ENCODE data around the gene RELN. TPM values are rescaled to one million over a fixed set of nuclear protein-coding genes. Genes with fewer than 3 reads are reported as not detected.

The RELN gene
- total RNA-seq, 4 donors from 2014 or later, result 16.0 to 52.3 (median 23.6) TPM

DNA sequence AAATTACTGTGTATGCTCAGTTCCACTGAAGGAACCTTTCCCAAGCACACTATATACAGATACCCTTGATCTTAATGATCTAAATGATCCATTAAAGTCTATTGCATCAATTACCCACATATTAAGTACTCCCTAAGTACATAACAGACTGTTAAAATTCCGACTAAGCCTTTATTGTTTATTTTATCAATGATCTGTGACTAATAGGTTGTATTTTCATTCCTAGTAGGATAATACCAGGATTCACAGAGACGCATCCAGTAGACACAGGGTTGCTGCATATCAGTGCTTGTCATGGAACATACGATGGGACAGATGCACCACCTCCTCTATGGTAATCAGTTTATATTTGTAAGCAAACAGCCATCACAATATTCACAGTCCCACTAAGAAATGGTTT, 383.8 kb downstream of the RELN start:
- H3K4me1 ChIP-seq, result no peaks in the 10 kb centered on the region
- no peaks in the 10 kb centered on the region for H3K36me3 ChIP-seq
- WGBS, 2 donors, result 43 to 52% methylated on average over 3 of the region's 3 CpGs
- no peak overlapping the region for H3K27ac ChIP-seq
- H3K4me3 ChIP-seq (replicated peaks in 1 of 3), result no peak overlapping the region
- intact Hi-C loops (cut with DNase I), result no loop called here
- DNase-seq, result no peak
- no peaks in the 10 kb centered on the region for H3K9me3 ChIP-seq
- TF ChIP-seq POLR2A (IDR thresholded peaks at IDR 0.05), result no peak
- no peak for TF ChIP-seq CTCF (IDR thresholded peaks at IDR 0.05)
- no peaks in the 10 kb centered on the region for H3K27me3 ChIP-seq

- no peaks in the 10 kb centered on the region for H3K36me3 ChIP-seq
- no peak for DNase-seq
- H3K27ac ChIP-seq, result no peak overlapping the region
- H3K4me3 ChIP-seq (replicated peaks in 1 of 3), result no peak overlapping the region
- TF ChIP-seq POLR2A (IDR thresholded peaks at IDR 0.05) (no peak), CTCF (IDR thresholded peaks at IDR 0.05) (no peak)
- intact Hi-C loops (cut with DNase I), result no loop called here
- H3K4me1 ChIP-seq, result no peaks in the 10 kb centered on the region
- 69 to 77% methylated on average over 2 of the region's 2 CpGs for WGBS, 2 donors
- H3K27me3 ChIP-seq, result no peaks in the 10 kb centered on the region
- no peaks in the 10 kb centered on the region for H3K9me3 ChIP-seq
These were observed 391.0 kb downstream of the RELN start for GRCh38 chr7:103598326-103598905.

DNA sequence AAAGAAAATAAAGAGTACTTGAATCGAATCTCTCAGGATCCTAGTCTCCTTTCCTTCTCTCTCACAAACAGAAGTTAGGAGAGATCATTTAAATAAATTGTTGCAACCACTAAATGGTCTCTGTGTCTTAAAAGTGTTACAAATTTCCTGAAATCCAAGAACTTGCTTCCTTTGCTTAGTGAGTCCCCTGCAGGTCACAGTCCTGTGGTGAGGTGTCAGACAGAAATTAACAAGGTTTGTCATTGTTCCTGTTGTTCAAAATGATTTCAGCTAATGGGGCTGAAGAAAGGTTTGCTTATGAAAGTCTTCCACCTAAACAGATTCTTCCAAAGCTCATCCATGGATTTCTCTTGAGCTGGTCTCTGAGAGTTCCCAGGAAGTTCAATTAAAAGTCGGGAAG, 391.9 kb downstream of the RELN start:
- Histone ChIP-seq H3K36me3 (no peaks in the 10 kb centered on the region), H3K4me3 (replicated peaks in 1 of 3) (no peak overlapping the region), H3K27ac (no peak overlapping the region), H3K27me3 (no peaks in the 10 kb centered on the region), H3K4me1 (no peaks in the 10 kb centered on the region), H3K9me3 (no peaks in the 10 kb centered on the region)
- WGBS, 2 donors, result 69% methylated on average over 2 of the region's 2 CpGs
- TF ChIP-seq POLR2A (IDR thresholded peaks at IDR 0.05) (no peak), CTCF (IDR thresholded peaks at IDR 0.05) (no peak)
- no peak for DNase-seq
- intact Hi-C loops (cut with DNase I), result no loop called here

DNA sequence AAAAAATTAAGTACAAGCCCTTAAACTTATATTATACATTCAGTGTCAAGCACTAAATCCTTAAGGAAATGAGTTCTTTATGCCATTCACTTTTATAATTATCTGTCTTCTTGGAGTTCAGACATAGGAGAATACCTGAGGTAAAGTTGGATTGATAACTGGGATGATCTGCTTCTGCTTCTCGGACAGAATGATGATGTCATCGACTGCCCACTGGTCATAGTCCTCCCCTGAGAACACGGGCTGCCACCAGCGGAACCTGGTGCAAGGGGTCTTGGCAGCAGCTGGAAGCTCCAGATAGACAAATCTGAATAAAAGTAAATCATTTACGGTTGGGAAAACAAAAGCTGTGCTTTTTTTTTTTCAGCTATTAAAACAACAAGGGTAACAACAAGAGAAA, 395.3 kb downstream of the RELN start:
- intact Hi-C loops (cut with DNase I), result no loop called here
- WGBS, 2 donors, result 86 to 87% methylated on average over 5 of the region's 5 CpGs
- no peak for DNase-seq
- Histone ChIP-seq H3K27me3 (no peaks in the 10 kb centered on the region), H3K36me3 (no peaks in the 10 kb centered on the region), H3K27ac (no peak overlapping the region), H3K4me1 (no peaks in the 10 kb centered on the region), H3K9me3 (no peaks in the 10 kb centered on the region), H3K4me3 (replicated peaks in 1 of 3) (no peak overlapping the region)
- no peak for TF ChIP-seq POLR2A (IDR thresholded peaks at IDR 0.05)
- TF ChIP-seq CTCF (IDR thresholded peaks at IDR 0.05), result no peak

- WGBS, 2 donors, result 92 to 94% methylated on average over 2 of the region's 2 CpGs
- no peak for DNase-seq
- TF ChIP-seq CTCF (IDR thresholded peaks at IDR 0.05) (no peak), POLR2A (IDR thresholded peaks at IDR 0.05) (no peak)
These were observed 395.8 kb downstream of the RELN start for GRCh38 chr7:103593691-103594090.

More at GRCh38 chr7:103593691-103594090, 395.8 kb downstream of the RELN start:
- intact Hi-C loops (cut with DNase I), result no loop called here
- no peaks in the 10 kb centered on the region for H3K27me3 ChIP-seq
- no peak overlapping the region for H3K27ac ChIP-seq
- H3K9me3 ChIP-seq, result no peaks in the 10 kb centered on the region
- no peaks in the 10 kb centered on the region for H3K36me3 ChIP-seq
- no peak overlapping the region for H3K4me3 ChIP-seq (replicated peaks in 1 of 3)
- H3K4me1 ChIP-seq, result no peaks in the 10 kb centered on the region

Data from thyroid gland (tissue), 4 donors.